CD4-positive, alpha-beta T cell treated with Interleukin-21 for 1 hour (primary cell): Measurements from ENCODE around the gene SERPINB3.
"Not testable (repeated sequence)": the region's sequence is repeated elsewhere in the genome, so short reads cannot be mapped to it uniquely, and the experiment has no call there.

ENCODE experiments used
- DNase-seq: peaks from one replicate; pipeline ENCODE4 v3.0.0-alpha.2; 2020

The SERPINB3 gene

GRCh38 chr18:63644694-63645093 is 17.0 kb downstream of the SERPINB3 start:
- DNase-seq: not testable (repeated sequence)

- not testable (repeated sequence) for DNase-seq
Observed at GRCh38 chr18:63644142-63644541, 17.6 kb downstream of the SERPINB3 start, which contains the start of gene SERPINB4. SERPINB4 (minus strand) TSS chr18:63644256; CDS start chr18:63643577, 679 bp downstream.

- DNase-seq: not testable (repeated sequence)
Observed at GRCh38 chr18:63642668-63643356, 18.9 kb downstream of the SERPINB3 start.

- DNase-seq: not testable (repeated sequence)
Observed at GRCh38 chr18:63641157-63641680, 20.5 kb downstream of the SERPINB3 start.

- no peak for DNase-seq
Observed at GRCh38 chr18:63637703-63638102, 24.0 kb downstream of the SERPINB3 start.

GRCh38 chr18:63627819-63628218 is 33.9 kb downstream of the SERPINB3 start:
- no peak for DNase-seq

GRCh38 chr18:63626431-63626830 is 35.3 kb downstream of the SERPINB3 start:
- DNase-seq: no peak

- DNase-seq: no peak
Observed at GRCh38 chr18:63624863-63625262, 36.8 kb downstream of the SERPINB3 start.

- no peak for DNase-seq
Observed at GRCh38 chr18:63619661-63620060, 42.0 kb downstream of the SERPINB3 start.

GRCh38 chr18:63617915-63618234 is 43.8 kb downstream of the SERPINB3 start:
- DNase-seq: no peak

- DNase-seq: no peak
Observed at GRCh38 chr18:63617049-63617914, 44.4 kb downstream of the SERPINB3 start.

- no peak for DNase-seq
Observed at GRCh38 chr18:63613420-63613819, 48.3 kb downstream of the SERPINB3 start.

GRCh38 chr18:63606526-63606925 is 55.2 kb downstream of the SERPINB3 start:
- DNase-seq: no peak
